ENCODE data around the gene C1QL1.

Gene C1QL1

DNA sequence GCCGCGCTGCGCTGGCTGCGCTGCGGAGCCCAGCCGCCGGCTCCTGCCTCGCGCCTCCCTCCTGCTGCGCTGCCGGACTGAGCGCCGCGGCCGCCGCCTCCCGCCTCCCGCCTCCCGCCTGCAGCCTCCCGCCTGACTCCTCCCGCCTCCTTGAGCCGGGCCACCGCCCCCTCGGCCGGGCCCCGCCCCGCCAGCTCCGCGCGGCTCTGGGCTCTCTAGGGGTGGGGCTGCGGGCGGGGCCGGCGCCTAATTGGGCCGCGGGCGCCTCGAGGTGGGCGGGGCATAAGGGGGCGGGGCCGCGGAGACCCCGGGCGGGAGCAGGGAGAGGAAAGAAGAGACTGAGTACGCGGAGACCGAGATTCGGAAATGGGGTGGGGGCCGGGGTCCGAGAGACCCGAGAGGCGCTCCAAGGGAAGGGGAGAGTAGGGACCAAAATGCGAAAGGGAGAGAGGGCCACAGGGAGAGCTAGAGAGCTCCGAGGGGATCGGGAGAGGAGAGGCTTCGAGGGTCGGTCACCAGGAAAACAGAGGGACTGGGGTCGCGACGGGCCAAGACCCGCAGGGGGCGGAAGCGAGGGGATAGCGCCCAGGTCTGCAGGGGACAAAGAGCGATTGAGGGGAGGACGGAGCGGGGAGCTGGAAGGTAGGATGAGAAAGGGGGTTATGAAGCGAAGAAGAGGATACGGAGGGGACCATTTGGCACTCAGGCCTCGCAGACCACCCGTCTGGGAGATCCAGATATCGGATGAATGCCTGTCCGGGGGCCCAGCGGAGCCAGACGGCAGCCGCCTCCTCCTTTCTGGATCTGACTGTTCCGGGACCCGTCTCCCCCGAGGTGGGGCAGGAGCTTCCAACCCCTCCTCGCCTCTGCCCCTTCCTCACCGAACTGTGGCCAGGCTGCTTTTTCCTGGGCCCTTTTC is at the start of gene C1QL1:
TSS of gene C1QL1 (minus strand) at position 79 of the 919 bp plus-strand sequence. CDS start 255 bp downstream, outside the sequence.
- DNase-seq (ENCODE audit: low spot score): peak; percentile 75

DNA sequence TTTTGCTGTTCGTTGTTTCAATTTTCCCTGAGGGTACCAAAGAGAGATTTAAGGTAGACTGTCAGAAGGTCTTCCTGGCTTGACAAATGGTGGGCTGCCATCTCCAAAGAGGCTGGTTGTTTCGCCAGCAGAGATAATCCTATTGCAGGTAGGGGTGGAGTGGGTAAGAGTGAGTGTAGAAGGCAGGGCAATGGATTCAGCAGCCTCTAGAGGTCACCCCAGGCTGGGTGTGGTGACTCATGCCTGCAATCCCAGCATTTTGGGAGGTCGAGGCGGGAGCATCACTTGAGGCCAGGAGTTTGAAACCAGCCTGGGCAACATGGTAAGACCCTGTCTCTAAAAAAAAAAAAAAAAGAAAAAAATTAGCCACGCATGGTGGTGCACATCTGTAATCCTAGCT is 48.7 kb upstream of the C1QL1 start:
- DNase-seq (ENCODE audit: low spot score): no peak

DNA sequence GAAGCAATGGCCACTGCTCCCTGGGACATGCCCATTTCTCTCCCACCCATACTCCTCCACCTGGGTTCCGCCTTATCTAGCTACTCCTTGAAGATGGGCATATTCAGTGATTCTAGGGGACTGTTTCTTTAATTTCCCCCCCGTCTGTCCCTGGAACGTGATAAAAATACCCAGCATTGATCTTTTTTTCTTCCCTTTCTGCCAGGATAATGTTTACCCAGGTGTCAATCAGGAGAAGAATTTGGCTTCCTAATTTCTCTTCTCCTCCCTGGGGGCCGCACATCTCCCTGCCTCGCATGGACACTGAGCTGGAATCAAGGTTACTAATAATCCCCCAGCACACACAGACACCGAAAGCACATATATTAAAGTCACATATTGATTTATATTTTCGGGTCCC is 48.1 kb upstream of the C1QL1 start:
- DNase-seq (ENCODE audit: low spot score): no peak

DNA sequence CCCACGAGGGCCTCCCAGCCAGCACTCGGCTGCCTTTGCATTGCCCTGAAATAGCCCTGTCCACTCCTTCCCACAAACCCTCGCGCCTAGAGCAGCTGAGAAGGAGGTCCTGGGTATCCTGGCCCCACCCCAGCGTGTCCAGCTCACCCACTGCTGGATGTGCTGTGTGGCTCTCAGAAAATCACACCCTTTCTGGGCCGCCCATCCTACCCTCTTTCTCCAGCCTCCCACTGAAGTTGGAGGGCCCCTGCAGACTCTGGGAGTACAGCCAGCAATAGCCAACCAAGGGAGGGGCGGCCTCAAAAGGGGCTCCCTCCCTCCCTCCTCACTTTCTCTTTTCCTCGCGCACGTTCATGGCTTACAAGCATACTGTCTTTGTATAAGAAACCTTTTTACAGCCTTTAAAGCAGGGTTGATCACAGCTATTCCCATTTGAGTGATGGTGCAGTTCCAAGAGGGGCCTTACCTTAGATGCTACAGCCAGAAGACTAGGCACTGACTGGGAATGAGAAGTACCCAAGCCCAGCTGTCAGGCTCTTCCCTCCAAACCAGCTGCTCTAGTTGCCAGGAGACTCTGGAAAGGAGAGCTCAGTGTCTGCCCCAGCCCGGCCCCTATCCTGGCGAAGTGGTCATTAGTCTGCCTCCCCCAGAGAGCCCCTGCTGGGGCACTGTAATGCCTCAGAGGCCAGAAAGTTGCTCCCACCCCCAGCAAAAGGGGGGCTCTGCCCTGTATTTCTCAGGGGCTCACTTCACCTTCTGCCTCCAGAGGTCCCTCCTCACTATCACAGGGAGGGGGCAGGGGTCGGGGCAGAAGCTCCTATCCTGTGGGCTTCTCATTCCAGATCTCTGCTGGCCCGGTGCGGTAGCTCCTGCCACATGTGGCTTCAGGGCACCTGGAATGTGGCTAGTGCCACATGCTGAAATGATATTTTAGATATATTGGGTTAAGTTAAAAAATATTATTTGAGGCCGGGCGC is 45.2 kb upstream of the C1QL1 start:
- no peak for DNase-seq (ENCODE audit: low spot score)

DNA sequence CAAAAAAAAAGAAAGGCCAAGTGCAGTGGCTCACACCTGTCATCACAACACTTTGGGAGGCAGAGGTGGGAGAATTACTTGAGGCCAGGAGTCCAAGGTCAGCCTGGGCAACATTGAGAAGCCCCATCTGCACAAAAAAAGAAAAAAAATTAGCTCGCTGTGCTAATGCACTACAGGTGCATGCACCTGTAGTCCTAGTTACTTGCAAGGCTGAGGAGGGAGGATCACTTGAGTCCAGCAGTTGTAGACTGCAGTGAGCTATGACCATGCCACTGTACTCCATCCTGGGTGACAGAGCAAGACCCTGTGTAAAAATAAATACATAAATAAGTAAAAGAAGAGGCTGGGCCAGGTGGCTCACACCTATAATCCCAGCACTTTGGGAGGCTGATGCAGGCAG is 43.7 kb upstream of the C1QL1 start:
- DNase-seq (ENCODE audit: low spot score): no peak

DNA sequence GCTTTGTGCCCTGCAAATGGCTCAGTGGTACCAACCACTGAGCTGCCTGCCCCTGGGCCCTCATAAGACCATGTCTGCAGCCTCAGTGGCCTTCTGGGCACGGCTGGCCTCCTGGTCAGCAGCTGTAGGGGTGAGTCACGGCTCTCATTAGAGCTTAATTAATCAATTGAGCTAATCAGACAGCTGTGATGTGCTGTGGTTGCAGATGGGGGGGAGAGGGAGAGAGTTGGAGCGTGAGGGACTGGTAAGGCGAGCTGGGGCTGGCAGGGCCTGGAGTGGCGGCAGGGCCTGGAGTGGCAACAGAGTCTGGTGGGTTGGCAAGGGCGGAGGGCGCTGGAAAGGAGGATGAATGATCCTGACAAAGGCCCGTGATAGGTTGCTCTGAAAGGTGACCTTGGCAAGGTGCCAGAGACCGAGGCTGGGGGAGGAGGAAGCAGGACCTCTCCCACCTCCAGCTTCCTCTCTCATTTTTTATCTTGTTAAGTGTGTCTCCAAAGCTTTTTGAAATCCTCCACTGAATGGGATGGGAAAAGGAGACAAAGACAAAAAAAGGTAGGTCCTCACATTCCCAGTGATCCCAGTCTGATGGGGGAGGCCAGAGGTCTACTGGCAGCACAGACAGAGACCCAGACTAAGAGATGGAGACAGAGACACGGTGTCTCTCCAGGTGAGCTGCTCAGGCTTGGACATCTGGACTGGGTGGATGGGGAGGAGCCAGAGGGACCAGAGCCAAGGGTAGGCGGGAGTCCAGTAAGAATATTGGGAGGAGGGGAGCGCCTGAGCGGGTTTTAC is 41.8 kb upstream of the C1QL1 start:
- DNase-seq (ENCODE audit: low spot score): no peak

DNA sequence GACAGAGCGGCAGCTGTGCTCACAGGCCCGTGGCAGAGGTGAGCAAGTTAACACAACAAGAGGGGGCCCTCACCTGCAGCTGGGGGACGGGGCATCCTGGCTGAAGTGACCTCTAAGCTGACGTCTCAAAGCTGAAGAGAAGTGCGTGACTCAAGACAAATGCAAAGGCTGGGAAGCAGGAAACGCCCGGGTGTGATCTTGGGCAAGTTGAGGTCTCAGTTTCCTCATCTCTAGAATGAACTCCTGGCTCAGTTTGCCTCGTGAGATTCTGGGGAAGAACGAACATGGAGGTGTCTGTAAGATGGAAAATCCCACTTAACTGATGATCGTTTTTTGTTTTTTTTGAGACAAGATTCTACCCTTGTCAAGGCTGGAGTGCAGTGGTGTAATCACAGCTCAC is 40.1 kb upstream of the C1QL1 start:
- no peak for DNase-seq (ENCODE audit: low spot score)

DNA sequence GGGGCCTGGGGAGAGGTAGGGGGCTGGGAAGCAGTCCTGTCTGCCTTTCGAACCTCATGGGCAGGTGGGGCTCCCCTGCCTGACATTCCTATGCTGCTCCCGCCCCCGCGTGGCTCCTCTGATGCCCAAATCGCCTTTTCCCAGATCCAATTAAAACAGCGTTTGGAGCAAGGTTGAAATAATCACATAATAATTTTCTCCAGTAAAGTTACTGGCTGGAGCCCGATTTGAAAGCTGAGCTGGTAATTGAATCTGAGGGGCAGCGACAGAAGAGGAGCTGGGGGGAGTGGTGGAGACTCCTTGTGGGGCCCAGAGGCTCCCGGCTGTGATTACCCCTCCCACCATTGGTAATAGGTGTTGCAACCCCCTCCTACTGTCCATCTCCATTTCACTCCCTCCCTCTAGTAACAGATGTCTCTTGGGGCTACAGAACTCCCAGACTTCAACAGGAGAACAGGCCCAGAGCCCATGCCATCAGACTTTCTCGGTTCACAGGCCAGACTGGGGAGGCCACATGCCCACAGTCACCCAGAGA is 38.9 kb upstream of the C1QL1 start:
- no peak for DNase-seq (ENCODE audit: low spot score)

DNA sequence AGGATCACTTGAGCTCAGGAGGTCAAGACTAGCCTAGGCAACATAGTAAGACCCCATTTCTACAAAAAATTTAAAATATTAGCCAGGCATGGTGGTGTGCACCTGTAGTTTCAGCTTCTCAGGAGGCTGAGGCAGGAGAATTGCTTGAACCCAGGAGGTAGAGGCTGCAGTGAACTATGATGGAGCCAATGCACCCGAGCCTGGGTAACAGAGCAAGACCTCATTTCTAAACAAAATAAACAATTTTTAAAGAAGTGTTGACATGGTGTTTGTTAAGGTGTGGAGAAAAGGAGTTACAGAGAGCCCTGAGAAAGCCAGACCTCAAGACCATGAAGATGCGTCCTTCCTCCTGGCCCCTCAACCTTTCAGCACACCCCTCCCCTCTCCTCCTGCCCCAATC is 37.6 kb upstream of the C1QL1 start:
- DNase-seq (ENCODE audit: low spot score): no peak

DNA sequence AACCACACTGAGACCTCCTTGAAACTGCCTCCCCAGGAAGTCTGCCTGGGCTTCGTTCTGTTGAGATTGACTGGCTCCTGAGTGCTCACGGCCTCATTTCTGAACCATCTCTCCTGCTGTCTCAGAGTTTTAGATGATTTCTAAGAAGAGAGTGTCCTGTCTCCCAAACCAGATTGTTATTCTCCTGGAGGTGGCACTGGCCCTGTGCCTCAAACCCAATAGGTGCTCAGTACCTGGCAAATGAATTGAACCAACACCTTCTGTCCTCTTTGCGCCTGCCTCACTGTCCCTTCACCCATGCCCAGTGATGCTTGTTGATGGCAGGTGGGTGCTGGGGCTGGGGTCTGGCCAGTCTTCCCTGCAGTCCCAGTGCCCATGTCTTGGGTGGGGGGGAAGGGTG is 36.3 kb upstream of the C1QL1 start:
- DNase-seq (ENCODE audit: low spot score): no peak

DNA sequence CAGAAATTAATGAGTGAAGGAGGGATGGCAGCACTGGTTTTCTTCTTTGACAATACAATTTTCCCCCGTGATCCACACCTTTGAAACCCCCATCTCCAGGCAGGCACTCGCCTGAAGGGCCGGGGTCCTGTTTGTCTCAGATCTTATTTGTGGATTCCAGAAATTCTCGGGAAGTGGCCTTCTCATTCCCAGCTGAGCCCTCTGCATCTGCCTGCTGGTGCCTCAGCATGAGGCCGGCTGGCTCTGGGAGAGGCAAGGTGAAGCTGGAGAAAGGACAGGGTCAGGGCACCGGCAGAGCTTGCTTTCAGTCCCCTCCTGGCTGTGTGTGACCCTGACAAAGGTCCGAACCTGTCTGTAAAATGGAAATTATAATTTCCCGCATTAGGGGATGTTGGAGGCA is 35.8 kb upstream of the C1QL1 start:
- no peak for DNase-seq (ENCODE audit: low spot score)

DNA sequence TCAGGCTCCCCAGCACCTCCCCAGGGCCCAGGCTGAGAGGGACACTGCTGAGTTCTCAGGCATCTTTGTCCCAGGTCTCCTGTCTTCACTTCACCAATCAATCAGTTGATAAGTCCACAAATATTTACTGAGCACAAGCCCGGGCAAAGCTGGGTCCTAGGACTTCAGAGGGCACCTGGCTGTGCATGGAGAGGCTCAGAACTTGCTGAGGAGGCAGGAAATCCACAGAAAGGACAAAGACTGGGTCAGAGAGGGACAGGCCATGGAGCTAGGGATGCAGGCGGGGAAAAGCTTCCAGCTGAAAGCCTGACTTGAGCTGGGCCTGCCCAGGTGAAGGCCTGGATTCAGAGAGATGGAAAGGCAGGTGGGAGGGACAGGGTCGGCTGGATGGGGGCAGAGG is 33.2 kb upstream of the C1QL1 start:
- DNase-seq (ENCODE audit: low spot score): no peak

DNA sequence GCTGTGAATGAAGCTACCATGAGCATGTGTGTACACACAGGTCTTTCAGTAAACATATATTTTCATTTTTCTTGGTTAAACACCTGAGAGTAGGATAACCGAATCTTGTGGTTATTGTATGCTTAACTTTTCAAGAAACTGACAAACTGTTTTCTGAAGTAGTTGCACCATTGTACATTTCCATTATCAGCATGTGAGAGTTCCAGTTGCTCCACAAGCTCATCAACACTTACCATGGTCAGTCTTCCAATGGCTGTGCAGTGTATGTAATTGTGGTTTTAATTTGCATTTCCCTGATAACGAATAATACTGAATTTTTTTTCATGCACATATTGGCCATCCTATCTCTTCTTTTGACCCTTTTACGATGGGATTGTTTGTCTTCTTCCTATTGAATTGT is 31.3 kb upstream of the C1QL1 start:
- DNase-seq (ENCODE audit: low spot score): no peak

DNA sequence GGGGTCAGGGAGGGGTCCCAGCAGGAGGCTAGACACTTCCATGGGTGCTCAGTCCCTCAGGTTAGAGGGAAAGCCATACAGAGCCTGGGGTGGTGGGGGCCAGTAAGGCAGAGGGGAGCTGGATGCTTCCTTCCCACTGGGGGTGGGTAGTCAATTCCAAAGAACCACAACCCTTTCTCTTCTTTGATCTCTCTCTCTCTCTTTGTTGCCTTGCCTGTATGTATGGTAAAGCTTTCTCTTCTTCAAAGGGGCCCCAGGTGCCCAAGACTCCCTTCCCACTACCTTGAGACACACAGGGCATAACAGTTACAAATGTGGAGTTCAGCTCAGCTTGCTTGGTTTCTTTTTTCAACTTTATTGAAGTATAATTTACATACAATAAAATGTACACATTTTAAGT is 30.5 kb upstream of the C1QL1 start:
- DNase-seq (ENCODE audit: low spot score): no peak

DNA sequence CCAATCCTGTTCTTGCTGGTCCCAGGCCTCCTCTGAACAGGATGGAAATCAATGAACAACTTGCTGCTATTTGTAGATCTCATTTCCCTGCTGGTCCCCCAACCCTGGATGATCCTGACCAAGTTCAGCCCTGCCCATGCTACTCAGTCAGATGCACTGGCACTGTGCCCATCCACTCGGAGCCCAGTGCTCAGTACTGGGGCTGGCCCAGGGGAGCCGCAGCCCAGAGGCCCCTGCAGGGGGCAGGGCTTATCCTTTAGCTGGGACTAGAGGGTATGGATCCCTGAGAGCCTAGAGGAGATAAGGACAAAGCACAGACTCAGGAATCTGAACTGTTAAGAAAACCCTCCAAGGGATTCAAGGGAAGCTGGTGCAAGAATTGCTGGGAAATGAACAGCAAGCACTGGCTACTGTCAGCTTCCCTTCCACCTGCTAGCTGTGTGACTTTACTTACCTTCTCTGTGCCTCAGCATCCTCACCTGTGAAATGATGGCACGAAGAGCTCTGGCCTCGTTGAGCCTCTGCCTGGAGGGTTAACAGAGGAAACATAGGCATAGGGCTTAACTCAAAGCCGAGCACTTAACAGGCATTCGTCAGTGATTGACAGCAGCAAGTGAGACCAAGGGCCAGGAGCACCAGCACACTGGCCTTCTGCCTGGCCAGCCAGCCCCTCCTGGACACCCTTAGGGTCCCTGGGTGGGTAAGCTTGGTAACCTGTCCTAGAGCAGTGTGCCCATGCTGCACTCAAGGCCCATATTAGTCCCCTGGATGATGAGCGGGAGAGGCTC is 29.8 kb upstream of the C1QL1 start:
- DNase-seq (ENCODE audit: low spot score): no peak

DNA sequence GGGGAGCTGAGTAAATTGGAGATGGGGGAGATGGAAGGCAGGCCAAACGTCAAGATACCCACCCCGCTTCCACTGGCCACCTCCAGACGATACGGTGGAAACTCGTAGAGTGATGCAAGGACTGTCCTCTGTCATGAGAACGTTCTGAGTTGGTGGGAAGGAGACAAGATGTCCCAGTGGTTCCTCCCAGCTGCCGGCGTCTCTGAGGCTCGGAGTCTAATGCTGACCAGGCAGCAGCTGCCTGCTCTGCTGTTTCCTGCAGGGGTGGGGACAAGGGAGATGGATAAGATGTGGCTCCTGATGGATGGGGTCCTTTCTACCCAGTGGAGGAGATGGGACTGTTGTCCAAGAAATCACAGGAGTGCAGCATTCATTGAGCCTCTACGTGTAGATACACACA is 28.2 kb upstream of the C1QL1 start:
- no peak for DNase-seq (ENCODE audit: low spot score)

DNA sequence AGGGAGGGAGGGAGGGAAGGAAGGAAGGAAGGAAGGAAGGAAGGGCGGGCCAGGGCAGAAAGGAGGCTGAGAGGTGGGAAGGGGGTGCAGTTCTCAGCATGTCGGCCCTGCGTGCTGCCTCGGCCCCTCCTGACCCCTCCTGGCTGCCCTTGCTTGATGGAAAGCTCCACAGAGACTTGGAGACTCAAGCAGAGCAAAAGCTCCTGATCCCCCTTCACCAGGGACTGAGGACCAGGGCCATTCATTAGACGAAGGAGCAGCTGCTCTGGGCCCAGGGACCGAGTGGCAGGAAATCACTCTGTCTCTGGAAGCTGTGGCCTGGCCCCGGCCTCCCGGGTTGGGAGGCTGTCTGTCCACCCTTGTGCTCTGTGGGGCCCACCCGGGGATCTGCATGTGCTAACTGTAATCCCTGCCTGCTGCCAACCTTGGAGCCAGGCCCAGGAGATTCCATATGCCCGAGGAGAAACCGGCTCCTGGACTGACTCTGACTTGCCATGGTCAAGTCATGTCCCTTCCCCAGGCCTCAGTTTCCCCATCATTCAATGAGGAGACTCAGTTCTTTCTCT is 27.4 kb upstream of the C1QL1 start:
- DNase-seq (ENCODE audit: low spot score): no peak

DNA sequence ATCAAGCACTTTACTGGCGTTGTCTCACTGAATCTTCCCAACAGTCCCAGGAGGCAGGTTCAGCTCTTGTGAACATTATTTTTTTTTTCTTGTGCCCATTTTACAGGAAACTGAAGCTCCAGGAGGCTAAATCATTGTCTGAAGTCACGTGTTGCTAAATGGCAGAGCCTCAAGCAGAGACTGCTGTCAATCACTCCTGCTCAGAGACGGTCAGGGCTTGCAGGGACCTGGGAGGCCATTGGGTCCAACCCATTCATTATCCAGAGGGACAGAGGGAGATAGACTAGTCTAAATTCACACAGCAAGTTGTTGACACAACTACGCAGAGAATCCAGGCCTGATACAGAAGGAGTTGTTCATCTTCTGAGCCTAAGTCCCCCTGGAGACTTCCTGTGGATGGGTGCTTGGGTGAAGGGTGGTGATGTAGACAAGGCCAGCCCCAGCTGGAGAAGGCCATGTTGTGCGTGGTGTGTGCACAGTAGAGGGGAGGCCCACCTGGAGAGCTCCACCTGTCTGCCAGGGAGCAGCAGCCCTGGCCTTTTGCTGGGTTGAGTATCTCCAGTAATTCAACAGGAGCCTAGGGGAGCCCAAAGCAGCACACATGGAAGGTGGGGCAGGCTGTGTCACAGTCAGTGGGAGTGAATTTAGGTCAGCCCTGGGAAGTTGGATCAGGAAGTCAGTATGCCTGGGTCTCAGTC is 24.3 kb upstream of the C1QL1 start:
- no peak for DNase-seq (ENCODE audit: low spot score)

DNA sequence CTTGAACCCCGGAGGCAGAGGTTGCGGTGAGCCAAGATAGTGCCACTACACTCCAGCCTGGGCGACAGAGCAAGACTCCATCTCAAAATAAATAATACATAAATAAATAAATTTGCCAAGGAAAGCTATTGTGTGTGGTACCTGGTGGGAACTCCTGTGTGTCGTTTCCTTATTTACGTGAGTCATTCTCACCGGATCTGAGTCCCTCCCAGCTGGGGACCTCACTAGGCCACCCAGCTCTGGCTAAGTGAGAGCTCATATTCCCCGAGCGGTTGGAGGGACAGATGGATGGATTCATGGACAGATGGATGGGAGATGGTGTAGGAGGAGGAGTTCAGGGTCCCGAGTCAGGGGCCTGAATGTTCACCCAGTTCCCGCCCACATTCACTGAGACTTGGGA is 22.9 kb upstream of the C1QL1 start:
- no peak for DNase-seq (ENCODE audit: low spot score)

DNA sequence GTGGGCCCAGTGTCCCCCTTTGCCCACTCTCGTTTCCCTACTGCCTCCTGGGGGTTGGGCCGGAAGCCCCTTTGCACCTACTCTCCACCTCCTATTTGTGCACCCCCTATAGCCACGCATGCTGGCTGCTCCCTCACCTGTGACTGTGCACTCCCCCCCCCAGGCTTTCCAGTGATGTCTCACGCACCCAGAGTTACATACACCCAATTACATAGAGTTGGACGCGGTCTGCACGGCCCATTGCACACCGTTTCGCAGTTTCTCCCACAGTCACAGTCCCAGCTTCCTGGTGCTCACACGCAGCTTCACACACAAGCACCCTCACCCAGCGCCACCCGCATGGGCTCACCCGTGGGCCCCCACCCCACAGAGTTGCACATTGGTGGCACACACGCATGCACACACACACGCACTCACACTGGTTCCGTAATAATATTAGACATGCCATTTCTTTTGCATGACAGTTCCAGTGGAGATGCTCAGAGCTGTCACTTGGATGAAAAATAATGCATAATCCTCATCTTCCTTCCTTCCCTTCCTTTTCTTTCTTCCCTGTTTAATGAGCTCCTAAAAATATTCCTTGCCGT is 21.5 kb upstream of the C1QL1 start:
- no peak for DNase-seq (ENCODE audit: low spot score)
